SJSA1 (cell line): ENCODE results near the gene ITPRID2. TPM values are rescaled to one million over a fixed set of nuclear protein-coding genes. Genes with fewer than 3 reads are reported as not detected.

Experiments
- DNase-seq, 2 experiments: peaks; one replicate each; pipeline ENCODE4 v3.0.0-alpha.2; 2015 to 2020; ENCODE audit warnings: low spot score in 2 of 2, low read depth in 1 of 2
- H3K27ac ChIP-seq: fragments of 250-450 bp; sonication (Bioruptor Pico); 2 replicates; pipeline ENCODE4 v1.5.1; 2020; ENCODE audit warnings: mild to moderate bottlenecking, moderate library complexity
- H3K27me3 ChIP-seq: fragments of 250-450 bp; sonication (Bioruptor Pico); replicated peaks from 2 replicates; pipeline ENCODE4 v1.5.1; 2020; ENCODE audit warnings: mild to moderate bottlenecking, moderate library complexity
- H3K36me3 ChIP-seq: fragments of 250-450 bp; sonication (Bioruptor Pico); 2 replicates; pipeline ENCODE4 v1.5.1; 2020; ENCODE audit warnings: mild to moderate bottlenecking
- H3K4me1 ChIP-seq: fragments of 250-450 bp; sonication (Bioruptor Pico); replicated peaks from 2 replicates; pipeline ENCODE4 v1.6.1; 2021; ENCODE audit warnings: mild to moderate bottlenecking
- H3K4me3 ChIP-seq: fragments of 250-450 bp; sonication (Bioruptor Pico); 2 replicates; pipeline ENCODE4 v1.5.1; 2020; ENCODE audit warnings: mild to moderate bottlenecking
- H3K9me3 ChIP-seq: fragments of 250-450 bp; sonication (Bioruptor Pico); replicated peaks from 2 replicates; pipeline ENCODE4 v1.5.1; 2020; ENCODE audit warnings: mild to moderate bottlenecking
- total RNA-seq: library from RNA; depleted of rRNA; stranded (reverse); fragments of >200 nt; shearing (Covaris generic); gene quantifications from 2 replicates; pipeline ENCODE4 v1.2.3, GENCODE V29; 2014

Gene ITPRID2
- total RNA-seq, 1 experiment from 2014 or later: 89.4 TPM

- Histone ChIP-seq H3K9me3 (no peaks in the 10 kb centered on the region), H3K36me3 (peaks cover 34% of the 10 kb centered on the region), H3K27me3 (no peaks in the 10 kb centered on the region), H3K4me3 (no peak overlapping the region), H3K4me1 (peaks cover 38% of the 10 kb centered on the region), H3K27ac (no peak overlapping the region)
- DNase-seq: no peak
These were observed 1.3 kb upstream of the ITPRID2 start for GRCh38 chr2:181890271-181890670.

GRCh38 chr2:181891966-181892798, 652 bp downstream of the ITPRID2 start:
- H3K27me3 ChIP-seq: no peaks in the 10 kb centered on the region
- H3K36me3 ChIP-seq: peaks cover 51% of the 10 kb centered on the region
- no peaks in the 10 kb centered on the region for H3K9me3 ChIP-seq
- H3K27ac ChIP-seq: peak overlapping the region; percentile 91
- peaks cover 29% of the 10 kb centered on the region for H3K4me1 ChIP-seq
- H3K4me3 ChIP-seq: peak overlapping the region; percentile 90
- DNase-seq: peak; percentile 77 to 87

GRCh38 chr2:181892799-181893435, 1.4 kb downstream of the ITPRID2 start:
- peaks cover 59% of the 10 kb centered on the region for H3K36me3 ChIP-seq
- no peaks in the 10 kb centered on the region for H3K9me3 ChIP-seq
- peak overlapping the region; percentile 90 for H3K4me3 ChIP-seq
- no peak for DNase-seq
- H3K4me1 ChIP-seq: peaks cover 28% of the 10 kb centered on the region
- no peaks in the 10 kb centered on the region for H3K27me3 ChIP-seq
- H3K27ac ChIP-seq: peak overlapping the region; percentile 91

GRCh38 chr2:181894381-181894780, 2.9 kb downstream of the ITPRID2 start:
- peak overlapping the region; percentile 9; the same call in 1 of the 2 replicates for H3K4me3 ChIP-seq
- no peaks in the 10 kb centered on the region for H3K9me3 ChIP-seq
- DNase-seq: no peak
- H3K36me3 ChIP-seq: peaks cover 70% of the 10 kb centered on the region
- peaks cover 28% of the 10 kb centered on the region for H3K4me1 ChIP-seq
- H3K27me3 ChIP-seq: no peaks in the 10 kb centered on the region
- no peak overlapping the region for H3K27ac ChIP-seq

GRCh38 chr2:181895818-181896217, 4.3 kb downstream of the ITPRID2 start:
- Histone ChIP-seq H3K4me1 (peaks cover 28% of the 10 kb centered on the region), H3K36me3 (peaks cover 84% of the 10 kb centered on the region), H3K27me3 (no peaks in the 10 kb centered on the region), H3K9me3 (no peaks in the 10 kb centered on the region), H3K4me3 (no peak overlapping the region), H3K27ac (no peak overlapping the region)
- DNase-seq: no peak

GRCh38 chr2:181896286-181896685, 4.8 kb downstream of the ITPRID2 start:
- Histone ChIP-seq H3K4me3 (no peak overlapping the region), H3K9me3 (no peaks in the 10 kb centered on the region), H3K27me3 (no peaks in the 10 kb centered on the region), H3K4me1 (peaks cover 23% of the 10 kb centered on the region), H3K27ac (no peak overlapping the region), H3K36me3 (peaks cover 89% of the 10 kb centered on the region)
- DNase-seq: no peak

GRCh38 chr2:181900007-181900651, 8.6 kb downstream of the ITPRID2 start:
- no peak overlapping the region for H3K4me3 ChIP-seq
- peaks cover 14% of the 10 kb centered on the region for H3K4me1 ChIP-seq
- no peaks in the 10 kb centered on the region for H3K27me3 ChIP-seq
- H3K27ac ChIP-seq: no peak overlapping the region
- no peak for DNase-seq
- peaks cover 94% of the 10 kb centered on the region for H3K36me3 ChIP-seq
- no peaks in the 10 kb centered on the region for H3K9me3 ChIP-seq

GRCh38 chr2:181902625-181903024, 11.1 kb downstream of the ITPRID2 start:
- no peak for DNase-seq
- Histone ChIP-seq H3K27ac (no peak overlapping the region), H3K4me3 (no peak overlapping the region), H3K36me3 (peaks cover 92% of the 10 kb centered on the region), H3K9me3 (no peaks in the 10 kb centered on the region), H3K27me3 (no peaks in the 10 kb centered on the region), H3K4me1 (peaks cover 10% of the 10 kb centered on the region)

- Histone ChIP-seq H3K4me3 (no peak overlapping the region), H3K36me3 (peaks cover 95% of the 10 kb centered on the region), H3K4me1 (peaks cover 10% of the 10 kb centered on the region), H3K27me3 (no peaks in the 10 kb centered on the region), H3K27ac (no peak overlapping the region), H3K9me3 (no peaks in the 10 kb centered on the region)
- peak in 1 of 2 experiments; percentile 53 for DNase-seq
These were observed 12.6 kb downstream of the ITPRID2 start for GRCh38 chr2:181904022-181904632.

GRCh38 chr2:181907057-181907456, 15.5 kb downstream of the ITPRID2 start:
- no peak for DNase-seq
- Histone ChIP-seq H3K4me3 (no peak overlapping the region), H3K4me1 (no peaks in the 10 kb centered on the region), H3K36me3 (peaks cover 95% of the 10 kb centered on the region), H3K27ac (no peak overlapping the region), H3K27me3 (no peaks in the 10 kb centered on the region), H3K9me3 (no peaks in the 10 kb centered on the region)

GRCh38 chr2:181907635-181908034, 16.1 kb downstream of the ITPRID2 start:
- Histone ChIP-seq H3K36me3 (peaks cover 94% of the 10 kb centered on the region), H3K9me3 (no peaks in the 10 kb centered on the region), H3K27ac (no peak overlapping the region), H3K27me3 (no peaks in the 10 kb centered on the region), H3K4me1 (no peaks in the 10 kb centered on the region), H3K4me3 (no peak overlapping the region)
- no peak for DNase-seq

- no peaks in the 10 kb centered on the region for H3K27me3 ChIP-seq
- DNase-seq: no peak
- no peak overlapping the region for H3K27ac ChIP-seq
- peaks cover 95% of the 10 kb centered on the region for H3K36me3 ChIP-seq
- peaks cover 6% of the 10 kb centered on the region for H3K4me1 ChIP-seq
- no peaks in the 10 kb centered on the region for H3K9me3 ChIP-seq
- no peak overlapping the region for H3K4me3 ChIP-seq
These were observed 18.7 kb downstream of the ITPRID2 start for GRCh38 chr2:181910028-181910831.

GRCh38 chr2:181911830-181912229, 20.3 kb downstream of the ITPRID2 start:
- H3K4me3 ChIP-seq: no peak overlapping the region
- peaks cover 19% of the 10 kb centered on the region for H3K4me1 ChIP-seq
- H3K9me3 ChIP-seq: no peaks in the 10 kb centered on the region
- no peak overlapping the region for H3K27ac ChIP-seq
- peaks cover 95% of the 10 kb centered on the region for H3K36me3 ChIP-seq
- no peak for DNase-seq
- H3K27me3 ChIP-seq: no peaks in the 10 kb centered on the region
